Right renal pelvis (tissue), 4 donors: ENCODE results near the gene SMCO4. TPM values are rescaled to one million over a fixed set of nuclear protein-coding genes. Genes with fewer than 3 reads are reported as not detected.

Experiments used
- DNase-seq, 4 donors: peaks; one replicate each; pipeline ENCODE4 v3.0.0-alpha.2; 2013; ENCODE audit warnings: low read depth in 4 of 4, low spot score in 3 of 4, missing footprints in 1 of 4
- polyA plus RNA-seq, 4 donors: library from polyadenylated mRNA; unstranded; fragments of 120-200 nt; gene quantifications; one replicate each; pipeline ENCODE4 v1.2.1, GENCODE V29; 2013; ENCODE audit not compliant: insufficient read length in 4 of 4

Gene SMCO4
- polyA plus RNA-seq, 4 donors: 14.4 to 24.5 (median 17.8) TPM

DNA sequence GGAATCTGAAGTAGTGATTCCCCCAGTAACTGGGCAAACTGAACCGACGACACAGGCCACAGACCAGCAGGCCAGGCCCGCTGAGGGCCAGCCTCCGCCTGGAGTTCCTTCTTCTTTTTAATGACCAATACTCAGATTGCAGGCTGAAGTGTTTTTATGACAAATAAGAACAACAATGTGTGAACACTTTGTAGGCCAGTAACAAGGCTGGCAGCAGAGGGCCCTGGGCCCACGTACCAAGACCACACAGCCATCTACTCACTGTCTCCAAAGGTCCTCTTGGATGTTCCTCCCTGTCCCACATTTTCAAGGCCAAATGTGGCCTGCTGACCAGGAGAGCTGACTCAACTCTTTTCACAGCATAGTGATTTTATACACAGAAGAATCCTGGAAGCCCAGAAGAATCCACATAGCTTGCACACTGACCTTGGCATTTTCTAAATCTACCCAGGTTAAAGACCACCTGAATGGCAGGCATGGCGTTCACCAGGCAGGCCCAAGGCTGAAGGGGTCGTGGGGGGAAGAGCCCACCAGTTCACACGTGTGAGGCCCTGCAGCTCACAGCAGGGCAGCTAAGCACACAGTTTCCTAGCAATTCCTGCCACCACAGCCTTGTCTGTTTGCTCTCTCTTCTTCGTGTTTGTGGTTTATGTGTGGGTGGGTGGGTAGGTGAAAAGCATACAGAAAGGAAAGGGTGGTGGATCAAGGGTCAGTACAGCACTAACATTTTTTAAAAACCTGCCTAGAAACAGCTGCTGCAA lies 13.3 kb downstream of the SMCO4 start:
- DNase-seq: no peak

GRCh38 chr11:93528757-93529645 lies 14.2 kb downstream of the SMCO4 start:
- DNase-seq: no peak

DNA sequence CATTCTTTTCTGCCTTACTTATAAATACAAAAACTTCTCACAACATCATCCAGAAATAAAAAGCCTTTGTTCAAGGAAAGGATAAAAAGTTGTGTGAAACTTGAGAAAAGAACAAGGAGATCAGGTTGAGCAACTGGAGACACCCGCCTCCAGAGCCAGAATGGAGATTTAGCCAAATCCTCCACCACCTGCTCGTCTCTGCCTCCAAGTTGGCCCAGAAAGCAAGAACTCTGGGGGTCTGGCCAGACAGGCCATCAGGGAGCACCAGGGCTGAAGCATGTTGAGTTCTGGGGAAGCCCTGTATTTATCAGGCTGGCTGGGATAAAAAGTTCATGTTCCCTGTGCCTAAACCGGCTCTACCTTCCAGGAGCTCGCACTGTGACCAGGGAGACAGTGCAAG lies 14.9 kb downstream of the SMCO4 start:
- DNase-seq: no peak

GRCh38 chr11:93526641-93527583 lies 16.3 kb downstream of the SMCO4 start:
- DNase-seq: no peak

DNA sequence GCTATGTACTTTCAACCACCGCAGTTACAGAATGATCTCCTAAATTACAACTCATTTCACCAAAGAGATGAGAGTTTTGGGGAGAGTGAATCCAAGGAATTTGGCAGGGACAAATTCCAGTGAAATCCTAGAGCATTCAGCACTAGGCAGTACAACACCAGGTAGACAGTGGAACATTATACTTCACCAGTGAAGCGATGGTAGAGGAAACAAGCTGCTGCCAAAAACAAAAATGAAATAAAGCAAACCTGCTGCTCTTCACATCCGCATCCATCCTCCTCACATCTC lies 16.9 kb downstream of the SMCO4 start:
- DNase-seq: no peak

- no peak for DNase-seq
Observed at GRCh38 chr11:93525601-93526345, 17.4 kb downstream of the SMCO4 start.

- DNase-seq: no peak
Observed at GRCh38 chr11:93524858-93525257, 18.3 kb downstream of the SMCO4 start.

GRCh38 chr11:93524173-93524536 lies 19.0 kb downstream of the SMCO4 start:
- DNase-seq: no peak

GRCh38 chr11:93520726-93521509 lies 22.3 kb downstream of the SMCO4 start:
- no peak for DNase-seq

DNA sequence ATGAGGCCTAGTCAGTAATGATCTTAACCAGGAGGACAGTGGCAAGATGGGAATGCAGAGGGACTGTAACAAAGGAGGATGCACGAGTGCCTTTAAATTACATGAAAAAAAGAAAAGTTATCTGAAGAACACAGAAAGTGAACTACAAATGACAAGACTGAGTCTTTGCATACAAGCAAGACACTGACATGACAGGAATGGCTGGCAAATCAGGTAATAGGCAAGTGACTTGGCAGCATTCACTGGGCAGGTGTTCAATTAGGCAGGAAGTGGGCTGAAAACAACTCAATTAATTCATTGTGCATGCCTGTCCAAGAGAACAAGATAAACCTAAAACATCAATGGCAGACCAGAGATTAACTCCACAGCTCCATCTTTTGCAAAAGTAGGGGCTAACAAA lies 24.0 kb downstream of the SMCO4 start:
- no peak for DNase-seq

DNA sequence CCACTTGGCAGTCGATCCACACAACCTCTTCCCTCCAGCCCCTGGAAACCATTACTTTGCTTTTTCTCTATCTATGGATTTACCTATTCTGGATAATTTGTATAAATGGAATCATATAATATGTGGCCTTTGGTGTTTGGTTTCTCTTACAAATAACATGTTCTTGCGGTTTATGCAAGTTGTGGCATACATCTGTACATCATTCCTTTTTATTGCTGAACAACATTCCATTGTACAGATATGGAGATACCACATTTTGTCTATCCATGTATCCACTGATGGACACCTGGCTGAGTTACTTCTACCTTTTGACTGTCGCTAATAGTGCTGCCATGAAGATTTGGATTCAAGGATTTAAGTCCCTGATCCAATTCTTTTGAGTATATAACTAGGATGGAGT lies 25.1 kb downstream of the SMCO4 start:
- DNase-seq: no peak

- DNase-seq: no peak
Observed at GRCh38 chr11:93517611-93518010, 25.6 kb downstream of the SMCO4 start.

DNA sequence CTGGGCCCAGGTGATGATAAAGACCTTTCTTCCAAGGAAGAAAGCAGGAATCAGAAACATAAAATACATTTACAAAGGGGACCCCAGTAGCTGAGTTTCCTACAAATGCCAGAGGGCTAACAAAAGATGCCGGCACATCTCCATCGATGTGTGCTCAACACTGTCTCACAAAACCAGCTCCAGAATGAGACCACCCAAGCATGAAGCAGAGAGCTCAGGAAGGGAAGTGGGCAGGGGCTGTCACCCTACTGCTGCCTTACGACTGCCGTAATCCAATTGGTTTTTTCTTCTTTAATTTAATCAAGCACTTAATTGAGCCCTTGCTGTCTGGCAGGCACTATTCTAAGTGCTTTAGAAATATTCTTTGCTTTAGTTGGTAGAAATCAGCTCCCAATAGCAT lies 26.1 kb downstream of the SMCO4 start:
- no peak for DNase-seq

DNA sequence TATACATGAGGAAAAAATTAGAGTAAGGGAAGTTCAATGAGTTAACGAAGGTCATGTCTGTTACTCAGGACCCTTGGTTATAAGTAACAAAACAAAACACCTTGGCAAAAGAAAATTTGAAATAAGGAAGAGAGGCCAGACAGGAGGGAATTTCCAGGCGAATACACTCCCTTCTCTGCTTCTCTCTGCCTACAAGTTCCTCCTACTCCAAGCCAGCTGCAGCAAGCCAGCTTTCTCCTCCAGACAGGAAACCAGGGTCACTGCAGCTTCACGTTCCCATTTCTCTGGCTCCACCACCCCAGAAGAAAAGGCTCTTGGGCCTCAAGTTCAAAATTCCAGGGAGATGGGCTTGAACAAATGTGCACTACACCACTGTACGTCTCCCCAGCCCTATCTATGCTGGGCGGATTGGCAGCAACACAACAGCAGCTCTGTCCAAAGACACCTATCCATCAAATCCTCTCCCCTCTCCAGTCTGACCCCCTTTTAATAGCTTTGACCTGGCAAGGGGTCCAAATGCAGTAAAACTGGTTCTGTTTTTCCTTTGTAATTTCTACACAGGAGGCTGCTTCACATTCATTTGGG lies 27.7 kb downstream of the SMCO4 start:
- no peak for DNase-seq

DNA sequence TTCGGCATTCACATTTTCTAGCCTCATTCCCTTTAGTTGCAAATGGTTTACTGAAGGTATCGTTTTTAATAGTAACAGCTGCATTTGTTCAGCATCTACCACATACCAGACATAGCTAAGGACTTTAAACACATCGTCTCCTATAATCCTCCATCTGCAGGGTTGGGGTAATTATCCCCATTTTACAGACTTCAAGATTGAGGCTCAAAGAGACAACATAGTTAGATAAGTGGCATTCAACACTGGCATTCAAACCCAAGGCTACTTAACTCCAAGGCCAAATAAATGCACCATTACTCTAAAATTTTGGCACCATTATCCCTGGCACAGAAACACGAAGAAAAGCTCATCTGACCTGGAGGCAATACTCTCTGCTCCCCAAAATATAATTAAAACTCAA lies 28.5 kb downstream of the SMCO4 start:
- DNase-seq: no peak

GRCh38 chr11:93513772-93514171 lies 29.4 kb downstream of the SMCO4 start:
- DNase-seq: no peak

- no peak for DNase-seq
Observed at GRCh38 chr11:93512949-93513667, 30.1 kb downstream of the SMCO4 start.

GRCh38 chr11:93512073-93512475 lies 31.1 kb downstream of the SMCO4 start:
- no peak for DNase-seq
